Epidermal melanocyte (primary cell): ENCODE measurements around the gene PCNX2.
"Not testable (repeated sequence)": the region's sequence is repeated elsewhere in the genome, so short reads cannot be mapped to it uniquely, and the experiment has no call there.

Experiments used
- DNase-seq: peaks from one replicate; pipeline ENCODE4 v3.0.0; 2011; ENCODE audit warnings: low spot score; ENCODE audit not compliant: insufficient read length

Gene PCNX2

DNA sequence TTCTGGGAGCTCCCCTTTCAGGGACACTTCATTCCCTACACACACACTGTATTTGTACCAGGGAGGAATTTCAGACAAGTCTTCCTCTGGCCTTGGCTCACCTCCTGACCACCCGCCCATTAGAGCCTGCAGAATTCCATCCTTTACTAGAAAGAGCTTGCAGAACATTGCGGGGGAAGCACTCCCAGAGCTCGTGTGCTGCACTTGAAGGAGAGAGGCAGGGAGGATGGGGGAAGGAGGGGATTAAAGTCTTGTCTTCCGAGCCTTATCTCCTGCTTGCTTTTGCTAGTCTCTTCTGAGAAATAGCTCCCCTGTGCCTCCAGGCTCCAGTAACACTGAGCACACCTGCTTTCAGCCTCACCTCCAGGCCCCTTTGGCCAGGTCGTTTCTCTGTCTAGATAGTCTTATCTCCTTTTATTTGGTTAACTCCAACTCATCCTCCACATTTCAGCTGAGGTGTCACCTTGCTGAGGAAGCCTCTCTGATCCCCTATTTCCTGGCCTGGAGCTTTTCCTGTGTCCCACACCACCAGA is 62.0 kb downstream of the PCNX2 start:
- DNase-seq: no peak

DNA sequence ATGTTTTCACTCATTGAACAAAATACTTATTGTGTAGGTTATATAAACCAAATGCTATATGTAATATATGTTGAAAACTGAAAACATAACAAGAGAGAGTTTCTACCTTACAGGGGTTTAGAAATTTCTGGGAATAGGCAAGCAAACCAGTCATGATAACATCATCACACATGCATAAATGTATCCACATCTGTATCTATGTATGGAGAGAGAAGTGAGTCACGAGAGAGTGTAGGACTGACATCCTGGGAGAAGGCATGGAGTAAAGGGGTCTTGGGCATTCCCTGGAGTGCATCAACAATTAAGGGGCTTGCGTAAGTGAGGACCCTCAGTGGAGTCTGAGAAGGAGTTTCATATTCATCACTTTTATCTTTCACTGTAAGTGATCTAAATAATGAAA is 65.5 kb downstream of the PCNX2 start:
- no peak for DNase-seq

DNA sequence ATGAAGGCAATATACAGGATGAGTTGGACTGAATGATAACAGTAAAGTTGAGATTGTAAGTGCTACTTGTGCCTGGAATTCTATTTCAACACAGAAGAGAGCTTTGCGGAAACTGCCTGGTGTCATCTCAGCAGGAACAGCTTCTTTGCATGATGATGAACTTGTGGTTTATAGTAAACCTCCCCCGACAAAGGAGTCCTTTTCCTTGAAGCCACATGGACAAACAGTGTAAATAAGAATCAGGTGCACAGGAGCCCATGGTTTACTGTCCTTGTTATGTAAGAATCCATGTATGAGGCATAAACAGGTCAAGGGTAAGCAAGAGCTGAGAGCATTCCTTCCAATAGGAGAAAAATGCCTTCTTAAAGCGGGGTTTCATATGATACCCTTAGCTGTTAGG is 66.2 kb downstream of the PCNX2 start:
- no peak for DNase-seq

- no peak for DNase-seq
Measured at GRCh38 chr1:233227930-233228465, 67.5 kb downstream of the PCNX2 start.

- no peak for DNase-seq
Measured at GRCh38 chr1:233224311-233224710, 71.2 kb downstream of the PCNX2 start.

GRCh38 chr1:233217832-233218231 is 77.7 kb downstream of the PCNX2 start:
- no peak for DNase-seq

DNA sequence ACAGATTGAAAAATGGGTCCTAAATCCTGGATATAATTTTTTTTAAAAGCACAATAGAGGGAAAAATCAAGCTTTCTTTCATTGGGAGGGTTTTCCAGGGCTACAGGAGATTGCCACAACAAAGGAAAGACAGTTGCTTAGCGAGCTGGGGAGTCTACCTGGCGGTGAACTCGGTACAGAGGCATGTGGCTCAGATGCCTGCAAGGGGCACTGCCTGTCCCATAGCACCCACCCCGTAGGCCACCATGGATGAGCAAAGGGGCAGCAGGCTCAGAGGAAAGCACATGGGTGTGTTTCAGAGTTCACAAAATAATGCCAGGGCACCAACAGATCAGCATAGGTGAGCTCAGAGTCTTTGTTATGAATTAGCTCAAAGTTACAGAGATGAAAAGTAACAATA is 79.5 kb downstream of the PCNX2 start:
- DNase-seq: no peak

- no peak for DNase-seq
Measured at GRCh38 chr1:233215135-233215760, 80.3 kb downstream of the PCNX2 start.

GRCh38 chr1:233211595-233211994 is 83.9 kb downstream of the PCNX2 start:
- DNase-seq: no peak

GRCh38 chr1:233211106-233211505 is 84.4 kb downstream of the PCNX2 start:
- DNase-seq: no peak

GRCh38 chr1:233209481-233209880 is 86.0 kb downstream of the PCNX2 start:
- no peak for DNase-seq

DNA sequence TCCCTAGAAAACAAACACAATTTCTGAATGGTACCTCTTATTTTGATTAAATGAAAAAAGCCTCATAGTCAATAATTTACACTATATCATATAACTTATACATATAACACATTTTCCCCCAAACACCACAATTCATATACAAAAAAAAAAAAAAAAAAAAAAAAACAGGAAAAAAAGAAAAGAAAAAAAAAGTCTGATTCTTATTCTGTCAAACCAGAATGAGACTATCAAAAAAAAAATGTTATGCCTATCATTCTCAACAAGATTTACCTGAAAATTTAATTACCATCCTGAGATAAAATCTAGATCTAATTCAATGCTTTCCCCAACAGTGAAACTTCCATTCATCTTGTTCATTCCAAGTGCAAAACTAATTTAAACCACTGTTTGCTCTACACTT is 86.8 kb downstream of the PCNX2 start:
- no peak for DNase-seq

GRCh38 chr1:233197940-233198339 is 97.6 kb downstream of the PCNX2 start:
- DNase-seq: no peak

GRCh38 chr1:233193741-233194140 is 101.8 kb downstream of the PCNX2 start:
- no peak for DNase-seq

- no peak for DNase-seq
Measured at GRCh38 chr1:233190987-233191386, 104.5 kb downstream of the PCNX2 start.

GRCh38 chr1:233189526-233189925 is 106.0 kb downstream of the PCNX2 start:
- no peak for DNase-seq

DNA sequence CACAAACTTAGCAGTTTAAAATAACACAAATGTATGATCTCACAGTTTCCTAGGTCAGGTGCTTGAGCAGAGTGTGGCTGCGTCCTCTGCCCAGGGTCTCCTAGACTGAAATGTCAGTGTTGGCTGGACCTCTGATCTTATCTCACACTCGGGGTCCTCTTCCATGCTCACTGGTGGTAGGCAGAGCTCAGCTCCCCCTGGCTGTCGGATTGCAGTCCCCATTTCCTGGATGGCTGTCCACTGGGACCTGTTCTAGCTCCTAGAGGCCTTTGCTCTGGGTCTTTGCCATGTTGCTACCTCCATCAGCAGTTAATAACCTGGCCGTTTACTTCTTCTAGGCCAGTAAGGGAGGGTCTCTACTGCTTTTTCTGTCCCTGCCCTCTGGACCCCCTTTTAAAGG is 107.5 kb downstream of the PCNX2 start:
- no peak for DNase-seq

DNA sequence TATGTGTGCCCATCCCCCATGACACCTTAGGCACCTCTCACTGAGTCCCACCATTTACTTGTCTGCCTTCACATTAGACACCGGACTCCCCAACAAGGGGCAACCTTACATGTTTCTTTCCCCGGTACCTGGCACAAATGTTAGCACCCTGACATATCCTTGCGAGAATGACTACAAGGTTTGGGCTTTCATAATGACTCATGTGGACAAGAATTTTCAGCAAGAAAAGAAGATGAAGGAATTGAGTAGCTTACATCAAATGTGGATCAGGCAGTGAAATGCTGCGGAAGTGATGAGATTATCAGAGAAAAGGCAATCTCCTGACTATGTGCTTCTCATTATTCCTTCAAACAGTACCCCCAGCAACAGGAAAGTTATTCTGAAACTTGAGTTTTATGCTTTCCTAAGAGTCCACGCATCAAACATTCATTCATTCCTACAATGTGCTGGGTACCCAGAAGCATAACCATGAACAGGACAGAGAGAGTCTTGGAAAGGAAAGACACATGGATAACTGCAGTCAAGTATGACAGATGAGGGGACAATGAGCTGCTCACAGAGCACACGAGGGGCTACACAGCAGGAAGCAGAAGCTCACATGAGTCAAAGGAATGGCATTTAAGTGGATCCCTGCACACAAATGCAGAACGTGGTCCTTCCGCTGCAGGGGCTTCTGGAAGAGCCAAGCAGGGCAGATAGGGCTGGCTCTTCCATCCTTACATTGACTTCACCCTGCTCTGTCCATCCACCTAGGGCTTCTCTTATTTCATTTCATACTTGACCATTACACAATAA is 112.1 kb downstream of the PCNX2 start:
- DNase-seq: no peak

DNA sequence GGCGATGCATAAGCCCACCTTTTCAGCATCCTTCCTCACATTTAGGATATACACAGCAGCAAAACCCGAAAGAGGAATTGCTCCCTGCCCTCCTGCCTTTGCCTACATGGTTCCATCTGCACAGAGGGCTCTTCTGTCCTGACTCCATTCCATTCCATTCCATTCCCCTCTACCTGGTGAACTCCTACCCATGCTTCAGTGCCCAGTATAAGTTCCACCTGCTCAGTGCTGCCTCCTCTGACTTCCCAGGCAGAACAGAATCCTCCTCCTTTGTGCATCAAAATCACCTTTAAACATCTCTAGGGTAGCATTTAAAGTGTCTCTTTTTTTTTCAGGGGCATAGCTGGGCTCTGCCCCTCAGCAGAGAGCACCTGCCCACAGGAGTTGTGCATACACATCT is 112.9 kb downstream of the PCNX2 start:
- no peak for DNase-seq

DNA sequence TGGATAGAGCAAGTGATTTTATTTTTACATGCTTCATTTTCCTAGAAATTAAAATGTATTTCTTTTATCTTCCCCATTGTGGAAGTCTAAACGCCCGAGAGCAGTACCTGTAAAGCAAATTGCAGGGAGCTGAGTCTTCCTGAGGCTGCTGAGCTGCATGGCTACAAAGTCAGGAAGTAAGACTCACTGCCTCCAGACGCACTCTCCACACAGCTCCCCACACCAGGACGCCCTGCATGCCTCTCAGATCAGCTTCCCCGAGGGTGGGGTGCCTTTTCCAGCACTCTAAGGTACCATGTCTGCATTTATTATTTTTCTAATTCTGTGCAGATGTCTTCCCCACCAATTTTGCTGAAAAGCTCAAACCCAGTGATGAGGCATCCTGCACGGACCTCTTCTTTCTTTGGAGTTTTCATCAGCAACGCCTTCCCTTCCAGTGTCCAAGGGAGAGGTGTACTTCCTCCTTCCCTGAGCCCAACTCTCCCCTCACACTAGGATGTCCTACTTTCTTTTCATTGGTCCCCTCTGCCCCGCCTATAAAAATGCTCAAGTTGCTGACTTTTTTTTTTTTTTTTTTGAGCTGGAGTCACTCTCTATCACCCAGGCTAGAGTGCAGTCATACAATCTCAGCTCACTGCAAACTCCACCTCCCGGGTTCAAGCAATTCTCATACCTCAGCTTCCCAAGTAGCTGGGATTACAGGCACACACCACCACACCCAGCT is 114.7 kb downstream of the PCNX2 start:
- no peak for DNase-seq

DNA sequence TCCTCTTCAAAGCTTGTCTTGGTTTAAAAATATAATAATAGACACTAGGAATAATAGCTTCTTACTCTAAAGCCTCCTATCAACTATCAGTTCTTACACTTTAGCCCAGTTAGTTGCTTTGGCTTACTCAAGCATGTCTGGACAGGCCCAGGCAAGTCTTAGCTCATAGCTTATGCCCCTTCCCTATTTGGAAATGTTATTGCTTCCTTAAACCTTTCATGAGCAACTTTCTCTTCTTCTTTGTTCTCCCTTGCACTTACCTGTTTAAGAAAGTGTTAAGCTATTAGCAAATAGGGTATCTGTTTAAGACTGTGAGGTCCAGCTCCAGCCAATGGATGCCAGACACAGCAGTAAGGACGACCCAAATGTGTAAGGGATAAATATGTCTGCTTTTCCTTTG is 115.9 kb downstream of the PCNX2 start:
- not testable (repeated sequence) for DNase-seq

DNA sequence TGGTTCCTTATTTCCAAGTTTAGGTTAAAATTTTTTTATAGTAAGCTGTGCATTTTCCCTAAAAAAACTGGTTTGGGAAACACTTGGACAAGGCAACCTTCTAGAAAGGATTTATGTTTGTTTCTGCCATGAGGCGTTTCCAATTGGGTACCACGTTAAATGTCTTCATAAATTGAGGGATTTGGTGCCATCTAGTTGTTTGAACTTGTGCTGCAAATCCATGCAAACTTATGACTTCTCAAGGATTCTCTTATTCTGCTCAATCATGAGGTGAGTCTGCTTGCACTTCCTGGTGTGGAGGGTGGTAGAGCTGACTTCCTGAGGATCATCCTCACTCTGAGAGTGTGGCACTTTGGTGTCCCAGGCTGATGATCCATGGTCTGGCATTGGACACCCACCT is 123.3 kb downstream of the PCNX2 start:
- no peak for DNase-seq
